HFFc6 (cell line): Measurements from ENCODE around the gene LINC01488. TPM values are rescaled to one million over a fixed set of nuclear protein-coding genes. Genes with fewer than 3 reads are reported as not detected.

Source experiments
- DNase-seq: peaks from one replicate; pipeline ENCODE4 v3.0.0-alpha.2; 2018
- H3K27ac Mint-ChIP-seq: 2 replicates; pipeline ENCODE4 v1.8.0; 2020; ENCODE audit warnings: mild to moderate bottlenecking, mixed read lengths
- H3K27me3 Mint-ChIP-seq: 2 replicates; pipeline ENCODE4 v1.8.0; 2021; ENCODE audit warnings: mild to moderate bottlenecking, moderate library complexity, mixed read lengths; ENCODE audit not compliant: insufficient read depth
- H3K36me3 Mint-ChIP-seq: 2 replicates; pipeline ENCODE4 v1.8.0; 2021; ENCODE audit warnings: low read depth, mixed read lengths
- H3K4me1 Mint-ChIP-seq: 2 replicates; pipeline ENCODE4 v1.8.0; 2020; ENCODE audit warnings: low read depth, mixed read lengths
- H3K4me3 Mint-ChIP-seq: 2 replicates; pipeline ENCODE4 v1.8.0; 2020; ENCODE audit warnings: mild to moderate bottlenecking, moderate library complexity, mixed read lengths
- H3K9me3 Mint-ChIP-seq: 2 replicates; pipeline ENCODE4 v1.8.0; 2020; ENCODE audit warnings: mild to moderate bottlenecking, mixed read lengths
- total RNA-seq, 6 experiments: library from RNA; stranded (reverse); fragmentation: NEBNext Ultra II Directional; extraction: Animal tissue kit (Norgen Biotek cat#: 25700); gene quantifications; 2 replicates in 1 of 6; 3 replicates in 5 of 6; pipeline ENCODE4 v1.2.3, GENCODE V29; 2021
- TF ChIP-seq, protein P1 (sequence below): fragments of 200-600 bp; sonication (generic); IDR thresholded peaks from 2 replicates; pipeline ENCODE4 v1.5.0; 2021; ENCODE audit warnings: antibody characterized with exemption, mild to moderate bottlenecking

LINC01488 gene
- total RNA-seq, 6 experiments from 2014 or later: not detected

DNA sequence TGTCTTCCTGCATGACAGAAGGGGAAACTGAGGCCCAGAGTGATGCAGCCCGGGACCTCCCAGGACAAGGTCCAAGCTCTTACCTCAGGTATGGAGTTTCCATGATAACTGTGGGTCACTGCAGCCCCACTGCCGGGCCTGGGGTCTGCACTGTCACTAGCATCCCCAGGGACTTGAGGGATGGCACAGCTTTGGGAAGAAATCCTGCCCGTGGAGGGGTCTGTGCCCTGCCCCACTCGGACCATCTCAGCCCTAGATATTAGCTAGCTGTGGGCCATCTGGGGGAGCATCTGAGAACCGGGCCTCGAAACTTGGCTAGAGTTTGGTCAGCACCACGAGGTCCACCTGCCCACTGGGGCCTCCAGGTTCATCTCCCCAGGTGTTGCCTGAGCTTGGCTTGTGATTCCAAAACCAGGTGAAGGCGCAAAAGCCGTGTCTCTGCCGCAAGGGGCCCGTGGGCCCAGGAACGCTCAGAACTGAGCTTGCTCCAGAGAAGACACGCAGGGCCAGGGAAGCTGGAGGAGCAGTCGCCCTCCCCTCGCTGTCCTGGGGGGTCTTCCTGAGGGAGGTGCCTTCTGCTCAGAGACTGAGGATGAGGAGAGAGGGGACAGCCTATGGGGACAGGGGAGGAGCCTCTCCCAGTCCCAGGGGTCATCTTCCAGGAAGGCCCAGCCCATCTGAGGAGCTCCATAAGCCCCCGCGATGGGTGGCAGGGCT lies 4.8 kb downstream of the LINC01488 start:
- Mint-ChIP-seq H3K36me3 (no peaks in the 10 kb centered on the region), H3K4me1 (peaks cover 14% of the 10 kb centered on the region), H3K9me3 (no peaks in the 10 kb centered on the region), H3K27me3 (peaks cover 4% of the 10 kb centered on the region), H3K27ac (no peak overlapping the region), H3K4me3 (no peak overlapping the region)
- TF ChIP-seq, protein P1, sequence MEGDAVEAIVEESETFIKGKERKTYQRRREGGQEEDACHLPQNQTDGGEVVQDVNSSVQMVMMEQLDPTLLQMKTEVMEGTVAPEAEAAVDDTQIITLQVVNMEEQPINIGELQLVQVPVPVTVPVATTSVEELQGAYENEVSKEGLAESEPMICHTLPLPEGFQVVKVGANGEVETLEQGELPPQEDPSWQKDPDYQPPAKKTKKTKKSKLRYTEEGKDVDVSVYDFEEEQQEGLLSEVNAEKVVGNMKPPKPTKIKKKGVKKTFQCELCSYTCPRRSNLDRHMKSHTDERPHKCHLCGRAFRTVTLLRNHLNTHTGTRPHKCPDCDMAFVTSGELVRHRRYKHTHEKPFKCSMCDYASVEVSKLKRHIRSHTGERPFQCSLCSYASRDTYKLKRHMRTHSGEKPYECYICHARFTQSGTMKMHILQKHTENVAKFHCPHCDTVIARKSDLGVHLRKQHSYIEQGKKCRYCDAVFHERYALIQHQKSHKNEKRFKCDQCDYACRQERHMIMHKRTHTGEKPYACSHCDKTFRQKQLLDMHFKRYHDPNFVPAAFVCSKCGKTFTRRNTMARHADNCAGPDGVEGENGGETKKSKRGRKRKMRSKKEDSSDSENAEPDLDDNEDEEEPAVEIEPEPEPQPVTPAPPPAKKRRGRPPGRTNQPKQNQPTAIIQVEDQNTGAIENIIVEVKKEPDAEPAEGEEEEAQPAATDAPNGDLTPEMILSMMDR: no peak
- DNase-seq: no peak

DNA sequence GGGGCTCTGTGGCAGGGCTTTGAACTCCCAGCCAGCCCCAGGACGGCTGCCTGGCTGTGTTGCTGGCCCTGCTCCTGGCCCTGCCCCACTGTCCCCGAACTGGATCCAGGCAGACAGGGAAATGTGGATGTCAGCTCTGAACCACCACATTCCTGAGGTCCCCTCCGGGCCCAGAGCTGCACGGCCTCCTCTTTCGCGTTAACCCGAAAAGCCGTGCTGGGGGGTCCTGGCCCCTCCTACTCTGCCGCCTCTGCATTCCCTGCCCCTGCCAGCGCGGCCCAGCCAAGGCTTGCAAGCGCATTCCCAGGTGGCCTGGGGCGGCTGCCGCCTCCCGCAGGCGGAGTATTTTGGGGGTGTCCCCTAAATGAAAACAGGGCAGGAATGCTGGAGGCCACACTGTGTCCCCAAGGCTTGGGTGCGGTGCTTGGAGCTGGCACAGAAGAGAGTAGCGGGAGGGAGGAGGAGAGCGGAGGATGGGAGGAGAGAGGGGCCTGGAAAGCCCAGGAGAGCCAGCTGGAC lies 5.4 kb downstream of the LINC01488 start:
- H3K9me3 Mint-ChIP-seq: no peaks in the 10 kb centered on the region
- no peak for DNase-seq
- H3K36me3 Mint-ChIP-seq: no peaks in the 10 kb centered on the region
- H3K27me3 Mint-ChIP-seq: peaks cover 4% of the 10 kb centered on the region
- no peak overlapping the region for H3K4me3 Mint-ChIP-seq
- H3K4me1 Mint-ChIP-seq: peaks cover 14% of the 10 kb centered on the region
- TF ChIP-seq, protein P1: no peak
- H3K27ac Mint-ChIP-seq: no peak overlapping the region

DNA sequence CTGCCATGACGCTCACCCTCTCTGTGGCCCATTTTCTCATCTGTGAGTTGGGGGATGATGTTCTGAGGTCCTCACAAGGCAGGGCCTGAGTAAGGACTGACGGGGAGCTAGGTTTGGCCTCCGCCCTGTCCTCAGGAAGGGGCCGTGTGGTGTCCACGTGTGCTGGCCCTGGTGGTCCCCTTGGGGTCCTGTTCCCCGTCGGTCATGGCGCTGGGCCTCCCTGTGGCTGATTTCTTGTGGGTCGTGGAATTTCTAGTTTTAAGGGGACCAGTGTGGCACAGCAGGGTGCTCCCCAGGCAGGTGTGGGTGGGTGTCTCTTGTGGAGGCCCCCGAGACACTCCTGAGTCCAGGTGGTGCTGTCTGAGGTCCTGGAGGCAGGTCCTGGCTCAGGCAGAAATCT lies 5.9 kb downstream of the LINC01488 start:
- Mint-ChIP-seq H3K36me3 (no peaks in the 10 kb centered on the region), H3K27ac (no peak overlapping the region), H3K4me3 (no peak overlapping the region), H3K27me3 (peaks cover 4% of the 10 kb centered on the region), H3K4me1 (peaks cover 17% of the 10 kb centered on the region), H3K9me3 (no peaks in the 10 kb centered on the region)
- TF ChIP-seq, protein P1: no peak
- DNase-seq: no peak

DNA sequence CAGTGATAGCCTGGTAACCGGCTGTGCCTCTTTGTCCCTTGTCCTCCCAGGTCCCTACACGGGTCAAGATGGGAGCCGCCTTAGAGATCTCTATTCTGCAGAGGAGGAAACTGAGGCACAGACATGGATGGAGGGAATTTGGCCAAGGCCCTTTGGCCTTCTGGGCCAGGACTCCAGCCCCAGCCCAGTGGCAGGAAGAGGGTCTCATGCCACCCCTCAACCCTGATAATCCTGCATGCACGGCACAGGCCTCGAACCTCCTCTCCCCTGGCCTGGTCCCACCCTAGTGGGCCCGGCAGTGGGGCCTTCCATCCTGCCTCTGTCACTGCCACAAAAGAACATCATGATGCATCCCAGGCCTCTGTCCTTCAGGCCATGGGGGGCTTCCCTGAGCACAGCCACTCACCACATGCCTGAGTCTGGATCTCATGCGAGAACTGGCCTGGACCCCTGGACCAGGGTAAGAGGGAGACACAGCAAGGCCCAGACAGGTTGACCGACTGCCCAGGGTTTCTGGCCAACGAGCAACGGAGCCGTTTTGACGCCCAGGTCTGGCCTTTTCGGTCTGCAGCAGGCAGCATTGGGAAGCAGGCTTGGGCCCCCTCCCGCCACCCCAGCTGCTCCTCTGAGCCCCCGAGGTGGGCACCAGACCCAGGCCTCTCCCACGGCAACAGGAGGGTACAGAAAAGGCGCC lies 6.5 kb downstream of the LINC01488 start:
- Mint-ChIP-seq H3K4me3 (no peak overlapping the region), H3K4me1 (peaks cover 20% of the 10 kb centered on the region), H3K9me3 (no peaks in the 10 kb centered on the region), H3K27me3 (peaks cover 4% of the 10 kb centered on the region), H3K27ac (no peak overlapping the region), H3K36me3 (no peaks in the 10 kb centered on the region)
- TF ChIP-seq, protein P1: no peak
- no peak for DNase-seq

DNA sequence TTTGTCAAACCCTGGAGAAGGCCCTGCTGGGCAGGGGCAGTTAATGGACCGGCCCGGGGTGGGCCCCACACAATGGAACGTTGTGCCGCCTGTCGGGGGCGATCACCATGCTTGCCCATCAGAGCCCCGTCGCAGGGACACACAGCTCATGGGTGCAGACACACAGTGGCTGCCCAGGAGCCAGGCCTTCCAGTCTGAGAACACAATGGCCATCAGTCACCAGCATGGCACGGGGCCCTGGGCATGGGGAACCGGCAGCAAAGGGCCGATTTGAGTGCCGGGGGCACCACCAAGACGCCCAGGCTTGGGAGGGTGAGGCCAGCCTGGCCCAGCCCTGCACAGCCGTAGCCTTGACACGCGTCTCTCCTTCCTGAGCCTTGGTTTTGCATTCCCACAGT lies 7.1 kb downstream of the LINC01488 start:
- Mint-ChIP-seq H3K4me3 (no peak overlapping the region), H3K27ac (no peak overlapping the region), H3K9me3 (no peaks in the 10 kb centered on the region), H3K4me1 (peaks cover 20% of the 10 kb centered on the region), H3K27me3 (peaks cover 2% of the 10 kb centered on the region), H3K36me3 (no peaks in the 10 kb centered on the region)
- TF ChIP-seq, protein P1: no peak
- DNase-seq: no peak
